Measurements from ENCODE around the gene ARNT2. TPM values are rescaled to one million over a fixed set of nuclear protein-coding genes. Genes with fewer than 3 reads are reported as not detected.

Gene ARNT2
- total RNA-seq, 2 donors from 2014 or later = 9.1 to 43.7 TPM

- no peak overlapping the region for H3K27ac ChIP-seq
- no peaks in the 10 kb centered on the region for H3K36me3 ChIP-seq
- no peaks in the 10 kb centered on the region for H3K27me3 ChIP-seq (replicated peaks; ENCODE audit: insufficient read depth)
- DNase-seq (ENCODE audit: low spot score) = no peak
- no peak overlapping the region for H3K4me3 ChIP-seq
- no peaks in the 10 kb centered on the region for H3K9me3 ChIP-seq
- intact Hi-C loops (cut with DNase I) = loop anchor here (5.0 kb wide), 1 partner anchor 403 kb away; no protein-coding TSS in a partner anchor
- no peaks in the 10 kb centered on the region for H3K4me1 ChIP-seq (replicated peaks)
- 85% methylated on average over 20 of the region's 20 CpGs for WGBS
- TF ChIP-seq POLR2AphosphoS5 (IDR thresholded peaks at IDR 0.05) = no peak
- TF ChIP-seq POLR2A (IDR thresholded peaks at IDR 0.05) = no peak
- no peak for TF ChIP-seq CTCF (IDR thresholded peaks at IDR 0.05)
Observed at GRCh38 chr15:80568876-80569605, 164.9 kb downstream of the ARNT2 start.

DNA sequence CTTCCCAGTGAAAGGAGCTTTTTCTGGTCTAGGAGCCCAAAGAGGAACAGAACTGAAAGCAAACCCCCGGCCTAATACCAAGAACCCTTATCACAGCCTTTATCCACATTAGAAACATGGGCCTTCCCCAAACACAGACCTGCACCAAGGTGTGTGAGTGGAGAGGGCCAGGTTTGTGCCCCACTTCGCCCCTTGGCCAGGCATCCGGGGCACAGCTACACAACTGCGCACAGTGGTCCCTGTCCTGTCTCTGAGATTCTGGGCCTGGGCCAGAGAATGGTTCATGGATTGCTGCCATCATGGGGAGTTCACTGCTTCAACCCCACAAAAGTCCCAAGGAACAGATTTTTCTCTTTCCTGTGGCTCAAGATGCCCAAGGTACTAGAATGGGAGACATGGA is 165.5 kb downstream of the ARNT2 start:
- no peak overlapping the region for H3K27ac ChIP-seq
- no peaks in the 10 kb centered on the region for H3K9me3 ChIP-seq
- no peaks in the 10 kb centered on the region for H3K27me3 ChIP-seq (replicated peaks; ENCODE audit: insufficient read depth)
- H3K4me1 ChIP-seq (replicated peaks) = no peaks in the 10 kb centered on the region
- TF ChIP-seq CTCF (IDR thresholded peaks at IDR 0.05) = no peak
- no peak for TF ChIP-seq POLR2A (IDR thresholded peaks at IDR 0.05)
- TF ChIP-seq POLR2AphosphoS5 (IDR thresholded peaks at IDR 0.05) = no peak
- no peaks in the 10 kb centered on the region for H3K36me3 ChIP-seq
- DNase-seq (ENCODE audit: low spot score) = no peak
- H3K4me3 ChIP-seq = no peak overlapping the region
- intact Hi-C loops (cut with DNase I) = loop anchor here (5.0 kb wide), 1 partner anchor 403 kb away; no protein-coding TSS in a partner anchor
- WGBS = 100% methylated on average over 4 of the region's 4 CpGs

- 87% methylated on average over 6 of the region's 6 CpGs for WGBS
- Histone ChIP-seq H3K27me3 (replicated peaks; ENCODE audit: insufficient read depth) (no peaks in the 10 kb centered on the region), H3K4me1 (replicated peaks) (no peaks in the 10 kb centered on the region), H3K9me3 (no peaks in the 10 kb centered on the region), H3K27ac (no peak overlapping the region), H3K36me3 (no peaks in the 10 kb centered on the region), H3K4me3 (no peak overlapping the region)
- TF ChIP-seq POLR2A (IDR thresholded peaks at IDR 0.05) (no peak), POLR2AphosphoS5 (IDR thresholded peaks at IDR 0.05) (no peak), CTCF (IDR thresholded peaks at IDR 0.05) (no peak)
- no peak for DNase-seq (ENCODE audit: low spot score)
- intact Hi-C loops (cut with DNase I) = no loop called here
Observed at GRCh38 chr15:80570553-80570952, 166.4 kb downstream of the ARNT2 start.

DNA sequence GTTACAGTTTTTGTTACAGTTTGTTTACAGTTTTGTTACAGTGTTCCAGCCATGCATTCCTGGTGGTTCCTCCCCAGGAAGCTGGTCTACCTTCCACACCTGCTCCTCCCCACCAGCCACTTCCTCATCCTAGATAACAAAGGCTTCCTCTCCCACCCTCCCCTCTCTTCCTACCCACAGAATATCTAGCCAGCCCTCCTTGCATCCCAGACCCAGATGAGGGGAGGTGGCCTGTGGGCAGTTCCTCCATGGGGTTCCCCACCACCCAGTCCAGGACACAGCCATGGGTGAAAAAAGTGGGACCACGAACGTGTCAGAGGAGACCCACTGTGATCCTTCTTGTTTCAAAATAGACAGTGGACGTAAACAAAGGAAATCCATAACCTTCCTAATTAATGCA is 168.2 kb downstream of the ARNT2 start:
- H3K27me3 ChIP-seq (replicated peaks; ENCODE audit: insufficient read depth) = no peaks in the 10 kb centered on the region
- no peaks in the 10 kb centered on the region for H3K9me3 ChIP-seq
- H3K4me3 ChIP-seq = no peak overlapping the region
- intact Hi-C loops (cut with DNase I) = no loop called here
- H3K36me3 ChIP-seq = no peaks in the 10 kb centered on the region
- whole genome bisulfite sequencing = 88% methylated on average over 3 of the region's 3 CpGs
- H3K27ac ChIP-seq = no peak overlapping the region
- DNase-seq (ENCODE audit: low spot score) = no peak
- no peak for TF ChIP-seq POLR2A (IDR thresholded peaks at IDR 0.05)
- no peak for TF ChIP-seq POLR2AphosphoS5 (IDR thresholded peaks at IDR 0.05)
- TF ChIP-seq CTCF (IDR thresholded peaks at IDR 0.05) = no peak
- H3K4me1 ChIP-seq (replicated peaks) = no peaks in the 10 kb centered on the region

DNA sequence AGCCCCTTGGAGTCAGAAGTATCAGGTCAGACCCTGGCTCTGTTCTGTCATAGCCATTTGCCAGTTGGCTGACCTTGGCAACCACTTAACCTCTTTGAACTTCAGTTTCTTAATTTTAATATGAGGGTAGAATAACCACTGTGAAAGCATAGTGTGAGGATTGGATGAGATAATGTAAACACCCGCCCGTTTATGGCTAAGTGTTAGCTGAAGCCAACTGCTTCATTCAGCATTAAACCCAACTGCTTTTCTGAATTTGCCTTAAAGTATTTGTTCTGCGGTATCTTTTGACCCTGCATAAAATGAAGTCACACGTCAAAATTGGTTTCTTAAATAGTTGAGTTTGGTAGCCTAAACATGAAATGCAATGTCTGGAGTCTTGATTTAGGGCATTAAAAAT is 169.4 kb downstream of the ARNT2 start:
- H3K4me3 ChIP-seq = no peak overlapping the region
- no peaks in the 10 kb centered on the region for H3K9me3 ChIP-seq
- no peak overlapping the region for H3K27ac ChIP-seq
- TF ChIP-seq POLR2A (IDR thresholded peaks at IDR 0.05) = no peak
- TF ChIP-seq POLR2AphosphoS5 (IDR thresholded peaks at IDR 0.05) = no peak
- TF ChIP-seq CTCF (IDR thresholded peaks at IDR 0.05) = no peak
- intact Hi-C loops (cut with DNase I) = no loop called here
- H3K4me1 ChIP-seq (replicated peaks) = no peaks in the 10 kb centered on the region
- no peaks in the 10 kb centered on the region for H3K27me3 ChIP-seq (replicated peaks; ENCODE audit: insufficient read depth)
- DNase-seq (ENCODE audit: low spot score) = no peak
- 74% methylated on average over 4 of the region's 4 CpGs for WGBS
- no peaks in the 10 kb centered on the region for H3K36me3 ChIP-seq
